Cardiac fibroblast (primary cell): ENCODE data around the gene KCNJ4.

Source experiments
- DNase-seq, 2 donors: peaks; one replicate each; pipeline versions ENCODE4 v3.0.0 to v3.0.0-alpha.2; 2010; ENCODE audit warnings: low read depth in 2 of 2
- H3K4me3 ChIP-seq, 2 donors: replicated peaks in 1 of 2; 1 replicate in 1 of 2; 2 replicates in 1 of 2; pipeline ENCODE4 v1.5.1; 2011; ENCODE audit warnings: low read depth in 2 of 2, low read length in 2 of 2, mild to moderate bottlenecking in 2 of 2, moderate library complexity in 1 of 2
- TF ChIP-seq, protein P1 (sequence below): IDR thresholded peaks from one replicate; pipeline ENCODE4 v1.5.1; 2011; ENCODE audit warnings: low read depth, mild to moderate bottlenecking, low read length, inconsistent platforms

The KCNJ4 gene

DNA sequence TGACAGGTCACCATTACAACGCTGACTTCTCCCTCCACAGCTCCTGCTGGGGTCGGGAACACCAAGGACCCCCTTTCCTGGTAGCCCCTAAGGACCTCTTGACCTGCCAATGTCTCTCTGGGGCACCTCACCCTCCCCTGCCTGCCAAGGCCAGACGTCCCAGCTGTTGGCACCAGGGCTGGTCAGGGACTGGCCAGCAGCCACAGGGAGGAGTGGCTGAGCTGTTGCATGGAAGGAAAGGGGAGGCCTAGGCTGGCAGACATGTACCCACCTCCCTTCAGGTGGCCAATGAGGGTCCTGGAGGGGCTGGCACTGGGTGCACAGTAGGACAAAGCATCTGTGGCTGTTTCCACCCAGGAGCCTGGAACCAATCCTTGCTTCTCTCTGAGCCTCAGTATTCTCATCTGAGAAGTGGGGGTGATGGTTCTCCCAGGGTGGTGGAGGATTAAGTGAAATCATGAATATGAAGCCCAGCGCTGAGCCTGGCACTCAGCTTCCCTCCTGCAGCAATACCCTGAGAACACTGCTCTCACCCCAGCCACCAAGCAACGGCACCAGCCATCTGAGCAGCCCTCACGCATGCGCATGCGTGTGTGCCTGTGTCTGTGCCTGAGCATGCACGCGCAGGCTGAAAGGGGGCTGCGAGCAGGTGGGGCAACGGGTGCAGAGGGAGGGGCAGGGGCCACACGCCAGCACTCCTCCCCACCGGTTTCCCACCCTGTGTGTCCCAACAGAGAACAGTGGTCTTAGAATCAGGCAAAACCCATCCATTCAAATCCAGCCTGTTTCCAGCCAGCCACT, 5.9 kb downstream of the KCNJ4 start:
- DNase-seq: no peak
- TF ChIP-seq, protein P1, sequence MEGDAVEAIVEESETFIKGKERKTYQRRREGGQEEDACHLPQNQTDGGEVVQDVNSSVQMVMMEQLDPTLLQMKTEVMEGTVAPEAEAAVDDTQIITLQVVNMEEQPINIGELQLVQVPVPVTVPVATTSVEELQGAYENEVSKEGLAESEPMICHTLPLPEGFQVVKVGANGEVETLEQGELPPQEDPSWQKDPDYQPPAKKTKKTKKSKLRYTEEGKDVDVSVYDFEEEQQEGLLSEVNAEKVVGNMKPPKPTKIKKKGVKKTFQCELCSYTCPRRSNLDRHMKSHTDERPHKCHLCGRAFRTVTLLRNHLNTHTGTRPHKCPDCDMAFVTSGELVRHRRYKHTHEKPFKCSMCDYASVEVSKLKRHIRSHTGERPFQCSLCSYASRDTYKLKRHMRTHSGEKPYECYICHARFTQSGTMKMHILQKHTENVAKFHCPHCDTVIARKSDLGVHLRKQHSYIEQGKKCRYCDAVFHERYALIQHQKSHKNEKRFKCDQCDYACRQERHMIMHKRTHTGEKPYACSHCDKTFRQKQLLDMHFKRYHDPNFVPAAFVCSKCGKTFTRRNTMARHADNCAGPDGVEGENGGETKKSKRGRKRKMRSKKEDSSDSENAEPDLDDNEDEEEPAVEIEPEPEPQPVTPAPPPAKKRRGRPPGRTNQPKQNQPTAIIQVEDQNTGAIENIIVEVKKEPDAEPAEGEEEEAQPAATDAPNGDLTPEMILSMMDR: no peak
- H3K4me3 ChIP-seq: no peak overlapping the region

DNA sequence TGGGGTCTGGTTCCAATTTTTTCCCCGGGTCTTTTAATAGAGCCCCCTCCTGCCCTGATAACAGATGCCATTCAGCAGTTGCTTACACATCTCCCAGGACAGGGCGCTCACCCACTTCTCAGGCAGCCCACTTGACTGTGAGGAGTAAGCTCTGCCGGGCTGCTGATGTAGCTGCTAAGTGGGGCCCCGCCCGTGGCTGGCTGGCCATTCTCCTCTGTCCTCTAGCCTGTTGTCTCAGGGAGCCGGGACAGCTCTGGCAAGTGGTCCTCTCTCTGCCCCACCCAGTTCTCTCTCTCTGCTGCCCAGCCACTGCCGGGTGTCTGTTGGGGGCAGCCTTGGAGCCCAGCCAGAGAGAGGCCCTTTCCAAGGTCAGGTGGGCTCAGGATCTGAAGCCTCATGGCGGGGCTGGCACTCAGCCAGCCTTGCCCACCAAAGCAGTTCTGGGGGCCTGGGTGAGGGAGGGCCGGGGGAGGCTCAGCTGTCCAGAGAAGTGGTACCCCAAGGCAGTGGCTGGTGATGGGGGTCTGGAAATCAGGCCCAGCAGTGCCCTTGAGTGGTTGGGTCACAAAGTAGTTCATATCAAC, 8.9 kb downstream of the KCNJ4 start:
- TF ChIP-seq, protein P1: no peak
- no peak for DNase-seq
- H3K4me3 ChIP-seq: no peak overlapping the region

DNA sequence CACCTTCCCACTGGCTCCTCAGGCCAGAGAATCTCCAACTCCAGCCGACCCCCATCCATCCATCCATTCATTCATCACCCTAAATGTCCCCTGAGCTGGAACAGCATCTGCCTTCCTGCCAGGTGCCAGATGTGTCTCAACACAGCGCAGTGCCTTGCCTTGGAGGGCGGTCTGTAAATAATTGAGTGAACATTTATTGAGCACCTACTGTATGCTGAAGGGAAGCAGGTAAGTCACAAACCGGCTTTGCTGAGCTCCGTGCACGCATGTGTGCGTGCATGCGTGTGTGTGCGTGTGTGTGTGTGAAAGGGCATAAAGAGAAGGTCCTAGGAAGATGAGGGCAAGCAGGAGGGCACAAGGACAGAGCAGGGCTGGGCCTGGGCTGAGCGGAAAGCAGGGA, 10.2 kb downstream of the KCNJ4 start:
- no peak overlapping the region for H3K4me3 ChIP-seq
- TF ChIP-seq, protein P1: no peak

GRCh38 chr22:38443628-38444521, 11.1 kb downstream of the KCNJ4 start:
- TF ChIP-seq, protein P1: no peak
- no peak for DNase-seq
- H3K4me3 ChIP-seq: no peak overlapping the region

More for the DNA sequence above, 10.2 kb downstream of the KCNJ4 start:
- no peak for DNase-seq

DNA sequence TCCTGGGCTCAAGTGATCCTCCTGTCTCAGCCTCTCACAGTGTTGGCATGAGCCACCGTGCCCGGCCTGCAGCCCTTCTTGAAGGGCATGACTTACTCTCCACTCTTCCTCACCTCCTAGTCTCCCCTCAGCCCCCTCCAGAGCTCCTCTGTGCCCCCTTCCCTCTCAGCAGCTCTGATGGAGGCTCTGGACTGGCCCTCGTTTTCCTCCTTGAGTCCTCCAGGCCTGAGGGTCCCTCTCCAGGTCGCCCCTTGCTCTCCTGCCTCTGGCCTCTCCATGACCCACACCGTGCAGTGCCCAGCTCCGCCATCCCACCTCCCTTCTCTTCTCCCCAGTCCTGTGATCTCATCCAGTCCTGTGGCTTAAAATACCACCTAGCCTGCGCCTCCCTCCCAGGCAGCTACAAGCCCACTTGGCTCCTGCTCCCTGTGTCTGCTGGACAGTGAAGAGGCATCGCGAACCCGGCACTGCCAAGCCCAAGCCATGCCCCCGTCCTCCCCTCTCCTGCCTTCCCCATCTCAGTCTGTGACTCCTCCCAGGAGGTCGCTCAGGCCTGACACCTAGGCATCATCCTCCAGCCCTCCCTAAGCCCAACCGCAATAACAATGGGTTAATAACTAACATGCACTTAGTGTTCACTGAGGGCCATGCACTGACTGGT, 11.9 kb downstream of the KCNJ4 start:
- H3K4me3 ChIP-seq: no peak overlapping the region
- TF ChIP-seq, protein P1: no peak
- no peak for DNase-seq

DNA sequence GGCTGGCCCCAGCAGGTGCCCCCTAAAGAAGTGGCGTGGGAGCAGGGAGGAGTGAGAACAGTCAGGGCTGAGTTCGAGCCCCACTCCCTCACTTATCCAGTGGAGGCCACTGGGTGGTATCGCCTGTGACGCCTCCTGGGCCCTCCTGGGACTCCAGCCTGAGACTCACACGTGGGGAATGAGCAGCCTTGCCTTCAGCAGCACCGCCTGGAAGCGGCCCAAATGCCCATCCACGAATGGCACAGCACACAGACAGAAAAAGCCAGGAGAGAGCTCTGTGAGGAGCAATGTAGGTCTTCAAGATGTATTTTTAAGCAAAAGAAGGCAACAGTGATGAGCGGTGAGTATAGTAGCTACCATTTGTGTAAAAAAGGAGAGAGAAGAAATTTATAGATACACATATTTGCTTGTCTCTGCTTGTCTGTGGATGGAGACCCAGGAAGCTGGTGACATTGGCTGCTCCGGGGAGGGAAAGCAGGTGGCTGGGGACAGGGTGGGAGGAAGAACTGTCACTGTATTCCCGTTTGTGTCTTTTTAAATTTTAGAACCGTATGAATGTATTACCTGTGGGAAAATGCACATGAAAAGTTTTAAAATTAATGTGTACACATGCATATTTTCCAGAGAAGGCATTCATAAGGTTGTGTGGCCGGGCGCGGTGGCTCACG, 13.2 kb downstream of the KCNJ4 start:
- DNase-seq: no peak
- H3K4me3 ChIP-seq: no peak overlapping the region
- TF ChIP-seq, protein P1: no peak
